Stimulated activated CD4-positive, alpha-beta T cell treated with anti-CD3 and anti-CD28 coated beads, Interleukin-12 subunit alpha, Interleukin-12 subunit beta, amount 100 ng/mL, for 4 hours (primary cell): Measurements from ENCODE around the gene CADM2.

Source experiments
- DNase-seq: peaks from one replicate; pipeline ENCODE4 v3.0.0-alpha.2; 2020

The CADM2 gene

DNA sequence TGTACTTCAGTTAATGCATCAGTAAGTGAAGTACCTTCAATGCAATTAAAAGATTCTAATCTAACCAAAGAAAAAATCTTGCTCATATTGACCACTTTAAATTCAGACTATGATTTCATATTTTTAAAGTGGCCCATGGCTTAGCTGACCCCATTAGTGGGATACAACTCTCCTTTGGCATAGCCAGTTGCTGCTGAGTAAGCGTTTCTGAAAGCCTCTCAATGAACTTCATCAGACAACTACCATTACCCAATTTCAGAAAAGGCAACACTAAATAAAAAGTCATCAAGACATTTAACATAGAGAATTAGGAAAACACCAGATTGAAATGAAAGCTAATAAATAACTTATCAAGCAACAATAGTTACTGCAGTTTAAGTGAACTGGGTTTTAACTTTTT is 27.0 kb downstream of the CADM2 start:
- DNase-seq, result no peak

DNA sequence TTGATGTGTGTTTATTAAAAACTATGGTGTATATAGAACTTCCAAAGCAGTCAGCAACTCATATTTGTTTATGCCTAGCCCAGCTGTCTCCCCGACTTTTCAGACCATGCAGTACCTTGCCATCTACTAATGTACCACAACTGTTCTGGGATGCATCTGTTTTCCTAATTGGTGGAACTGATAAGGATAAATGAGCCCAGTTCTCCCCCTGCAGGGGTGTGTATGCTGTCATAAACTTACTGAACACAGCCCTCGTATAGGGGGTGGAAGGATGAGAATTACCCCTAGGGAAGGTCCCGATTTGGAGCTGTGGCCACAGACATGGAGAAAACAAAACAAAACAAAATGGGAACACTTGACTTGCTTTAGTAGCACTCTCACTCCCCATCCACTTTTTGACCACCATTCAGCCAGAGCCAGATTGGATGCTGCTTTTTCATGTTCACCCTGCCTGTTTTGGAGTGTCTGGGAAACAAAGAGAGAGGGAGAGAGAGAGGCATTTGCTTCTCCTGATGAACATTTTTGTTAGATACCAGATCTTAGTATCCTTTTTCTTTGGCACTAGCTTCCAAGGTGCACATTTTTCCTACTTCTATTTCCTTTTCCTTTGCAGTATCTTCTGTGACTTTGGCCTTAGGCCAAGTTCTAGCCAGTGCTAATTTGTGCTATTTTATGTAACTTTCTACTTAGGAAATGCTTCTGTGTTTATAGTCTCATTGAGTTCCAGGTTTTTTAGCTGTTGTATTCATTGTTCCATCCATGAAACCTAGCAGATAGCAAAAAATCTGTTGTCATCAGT is 29.1 kb downstream of the CADM2 start:
- no peak for DNase-seq

DNA sequence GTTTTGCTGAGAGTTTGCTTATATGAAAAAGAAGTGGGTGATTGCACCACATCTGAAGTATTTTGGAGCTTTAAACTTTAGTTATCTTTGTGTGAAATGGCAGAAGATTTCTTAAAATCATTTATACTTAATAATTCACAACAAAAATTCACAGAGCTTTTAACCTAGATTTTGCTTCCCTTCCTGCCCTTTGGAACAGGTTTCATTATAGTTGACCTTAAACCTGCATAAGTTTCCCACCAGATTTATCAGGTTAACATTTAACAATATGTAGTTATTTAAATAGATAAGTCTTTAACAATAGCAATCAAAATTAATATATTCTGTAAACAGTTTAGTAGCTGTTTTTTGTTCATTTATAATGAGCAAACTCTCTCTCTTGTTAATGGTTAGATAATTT is 30.3 kb downstream of the CADM2 start:
- DNase-seq, result no peak

DNA sequence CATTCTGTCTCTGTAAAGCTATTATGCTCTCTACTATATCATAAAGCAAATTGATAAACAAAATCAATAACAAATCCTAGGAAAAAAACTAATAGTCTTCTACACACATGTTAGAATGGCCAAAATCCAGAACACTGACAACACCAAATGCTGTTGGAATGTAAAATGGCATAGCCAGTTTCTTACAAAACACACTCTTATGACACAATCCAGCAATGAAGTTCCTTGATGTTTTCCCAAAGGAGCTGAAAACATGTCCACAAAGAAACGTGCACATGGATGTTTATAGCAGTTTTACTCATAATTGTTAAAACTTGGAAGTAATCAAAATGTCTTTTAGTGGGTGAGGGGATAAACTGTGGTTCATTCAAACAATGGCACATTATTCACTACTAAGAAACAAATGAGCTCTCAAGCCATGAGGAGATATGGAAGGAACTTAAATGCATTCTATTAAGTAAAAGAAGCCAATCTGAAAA is 32.7 kb downstream of the CADM2 start:
- DNase-seq, result no peak

DNA sequence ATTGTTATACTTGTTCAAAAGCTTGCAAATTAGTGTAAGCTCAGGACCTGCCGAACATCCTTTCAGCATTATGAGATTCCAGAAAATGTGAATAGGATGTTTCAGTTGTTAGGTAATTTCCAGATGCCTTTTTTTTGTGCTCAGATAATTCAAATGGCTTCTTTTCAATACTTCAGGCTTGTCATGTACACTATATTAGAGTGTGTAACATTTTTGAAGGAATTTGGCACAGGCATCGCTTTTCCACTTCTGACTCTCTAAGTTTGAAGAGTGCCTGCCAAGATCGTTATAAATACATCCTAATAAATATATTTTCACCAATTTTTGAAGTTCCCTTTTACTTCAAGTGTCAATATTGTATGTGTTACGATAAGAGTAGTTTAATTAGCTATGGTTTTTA is 35.2 kb downstream of the CADM2 start:
- no peak for DNase-seq

DNA sequence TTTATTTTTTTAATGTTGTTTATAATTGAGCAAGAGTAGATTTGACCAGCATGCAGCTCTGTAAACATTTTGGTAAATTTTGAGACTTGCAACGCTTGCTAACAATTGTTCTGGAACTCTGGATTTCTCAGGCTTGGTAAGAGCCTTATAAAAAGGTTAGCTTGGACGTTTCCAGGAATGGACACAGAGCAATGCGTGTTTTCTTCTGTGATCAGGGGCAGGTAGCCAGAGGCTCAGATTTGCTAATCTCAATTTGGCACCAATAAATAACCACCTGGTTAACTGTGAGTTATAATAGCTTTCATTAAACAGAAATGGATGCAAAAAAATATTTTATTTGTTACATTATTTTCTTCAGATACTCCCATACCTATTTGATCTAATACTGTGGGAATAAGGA is 39.8 kb downstream of the CADM2 start:
- DNase-seq, result no peak

DNA sequence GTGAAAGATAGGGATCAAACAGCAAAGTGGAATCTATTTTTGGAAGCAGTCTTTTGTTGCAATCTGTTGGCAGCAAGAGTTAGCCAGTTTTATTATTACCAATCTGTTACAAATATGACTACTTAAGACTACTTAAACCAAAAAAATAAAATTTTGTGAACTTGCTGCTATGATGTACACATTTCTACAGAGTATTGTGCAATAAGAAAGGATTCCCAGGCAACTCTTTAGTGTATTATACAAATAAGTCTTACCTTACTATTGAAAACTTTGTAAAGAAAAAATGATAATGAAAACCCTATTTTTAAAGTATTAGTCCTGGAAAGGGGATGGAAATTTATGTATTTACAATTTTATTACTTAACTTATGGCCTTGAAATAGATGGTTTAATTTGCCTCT is 44.7 kb downstream of the CADM2 start:
- no peak for DNase-seq

DNA sequence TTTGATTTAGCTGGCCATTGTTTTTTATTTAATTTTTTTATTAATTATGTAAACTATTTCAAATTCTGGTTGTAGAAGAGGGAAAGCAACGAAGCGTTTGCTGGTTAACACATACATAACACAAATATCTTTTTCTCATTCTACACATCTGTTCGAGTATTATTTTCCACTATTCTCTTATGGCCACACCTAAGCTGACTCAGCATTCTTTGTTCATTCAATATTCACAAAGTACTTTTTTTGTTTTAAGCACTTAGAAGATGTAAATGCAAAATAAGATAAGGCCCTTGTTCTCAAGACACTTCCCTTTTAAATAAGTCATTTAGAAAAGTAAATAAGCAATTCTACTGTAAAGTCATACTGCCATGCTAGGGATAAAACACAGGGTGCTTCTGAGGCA is 45.4 kb downstream of the CADM2 start:
- no peak for DNase-seq

DNA sequence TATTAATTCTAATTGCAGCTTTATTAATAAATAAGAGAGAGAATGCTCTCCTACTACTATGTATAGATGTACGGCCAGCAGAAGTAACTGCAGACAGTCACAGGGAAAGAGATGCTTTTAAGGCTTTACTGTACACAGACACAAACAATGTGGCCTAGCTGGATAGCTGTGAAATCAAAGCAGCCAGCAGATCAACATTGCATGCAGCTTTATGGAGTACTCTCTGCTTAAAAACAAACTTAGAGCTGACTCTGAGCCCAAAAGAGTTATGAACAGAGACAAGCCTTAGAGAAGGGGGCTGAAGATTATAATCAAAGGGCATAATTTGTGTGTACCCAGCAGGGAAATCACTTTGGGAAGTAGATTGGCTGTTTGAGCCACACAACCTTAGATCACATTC is 47.2 kb downstream of the CADM2 start:
- no peak for DNase-seq

DNA sequence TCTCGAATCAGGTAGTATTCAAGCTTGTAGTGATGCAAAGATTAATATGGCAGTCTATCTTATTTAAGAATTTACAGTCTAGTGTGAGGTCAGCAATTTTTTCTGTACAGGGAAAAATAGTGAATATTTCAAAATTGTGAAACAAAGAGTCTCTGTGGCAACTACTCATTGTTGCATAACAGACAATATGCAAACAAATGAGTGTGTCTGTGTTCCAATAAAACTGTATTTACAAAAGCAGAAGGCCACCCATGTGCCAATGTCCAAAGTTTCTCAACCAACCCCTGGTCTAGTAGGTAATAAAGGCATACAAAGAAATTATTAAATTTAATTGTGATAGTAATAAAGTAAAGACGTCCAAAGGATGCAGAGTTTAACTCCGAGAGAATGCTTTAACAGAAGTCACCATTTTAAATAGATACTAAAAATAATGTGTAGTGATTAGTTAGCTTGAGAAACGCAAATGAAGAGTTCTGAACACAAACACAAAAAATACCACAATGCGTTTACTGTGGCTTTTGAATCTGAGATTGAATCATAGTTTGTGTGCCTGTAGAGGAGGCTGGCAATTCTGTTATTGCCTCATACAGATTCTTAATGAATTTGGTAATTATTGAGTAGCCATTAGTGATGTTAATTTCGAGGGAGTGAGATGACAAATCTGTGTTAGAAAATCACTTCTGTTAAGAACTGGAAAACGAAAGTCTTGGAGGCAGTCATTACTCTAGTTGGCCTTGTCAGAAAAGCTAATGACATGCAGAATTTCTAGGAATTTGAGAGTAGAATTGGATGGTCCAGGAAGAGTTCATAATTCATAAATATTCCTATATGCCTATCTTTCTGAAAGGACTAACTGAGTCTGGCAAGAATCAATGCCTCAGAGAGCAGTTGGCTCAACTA is 48.7 kb downstream of the CADM2 start:
- no peak for DNase-seq

DNA sequence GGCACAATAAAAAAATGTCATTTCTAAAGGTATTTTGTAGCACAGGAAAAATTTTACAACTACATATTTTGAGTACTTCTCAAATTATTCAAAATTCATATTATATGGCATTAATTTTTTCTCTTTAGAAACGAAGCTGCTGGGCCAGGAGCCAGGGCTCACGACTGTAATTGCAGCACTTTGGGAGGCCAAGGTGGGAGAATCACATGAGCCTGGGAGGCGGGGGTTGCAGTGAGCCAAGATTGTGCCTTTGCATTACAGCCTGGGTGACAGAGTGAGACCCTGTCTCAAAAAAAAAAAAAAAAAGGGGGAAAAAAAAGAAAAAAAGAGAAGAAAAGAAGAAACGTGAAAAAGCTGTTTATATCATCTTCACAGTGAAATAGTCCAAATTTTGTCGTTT is 62.0 kb downstream of the CADM2 start:
- no peak for DNase-seq

DNA sequence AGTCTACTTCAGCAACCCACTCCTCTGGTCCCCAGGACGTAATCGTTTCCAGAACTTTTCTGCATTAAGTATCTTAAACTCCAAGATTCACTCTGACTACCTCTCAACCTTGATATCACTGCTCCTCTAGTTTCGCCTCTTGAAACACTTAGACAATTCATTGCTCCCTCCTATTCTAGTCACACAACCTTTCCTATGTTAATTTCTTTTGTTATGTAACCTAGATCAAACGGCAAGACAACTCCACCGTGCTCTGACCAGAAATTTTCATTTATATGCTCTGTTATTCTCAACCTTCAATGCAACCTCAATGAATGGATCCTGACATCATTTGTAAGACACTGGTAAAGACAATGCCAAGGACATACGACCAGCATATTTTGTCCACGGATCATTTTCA is 71.3 kb downstream of the CADM2 start:
- DNase-seq, result no peak

DNA sequence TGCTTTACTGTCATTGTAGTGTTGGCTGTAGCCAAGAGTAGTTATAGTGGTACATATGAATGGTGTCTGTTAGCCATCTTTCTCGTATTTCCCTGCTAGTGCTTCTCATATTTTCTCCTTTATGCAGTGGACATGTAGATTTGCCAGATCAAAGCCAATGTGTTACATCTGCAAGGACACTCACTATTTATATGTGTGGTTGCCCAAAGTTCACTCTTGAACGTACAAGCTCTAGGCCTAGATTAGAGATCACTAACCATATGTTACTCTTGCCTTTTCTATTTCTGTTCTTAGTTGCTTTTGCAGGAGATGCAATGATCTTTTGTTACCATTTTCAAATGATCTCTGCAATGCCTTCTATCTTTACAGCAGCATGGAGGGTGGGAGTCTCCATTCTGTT is 78.4 kb downstream of the CADM2 start:
- DNase-seq, result no peak

DNA sequence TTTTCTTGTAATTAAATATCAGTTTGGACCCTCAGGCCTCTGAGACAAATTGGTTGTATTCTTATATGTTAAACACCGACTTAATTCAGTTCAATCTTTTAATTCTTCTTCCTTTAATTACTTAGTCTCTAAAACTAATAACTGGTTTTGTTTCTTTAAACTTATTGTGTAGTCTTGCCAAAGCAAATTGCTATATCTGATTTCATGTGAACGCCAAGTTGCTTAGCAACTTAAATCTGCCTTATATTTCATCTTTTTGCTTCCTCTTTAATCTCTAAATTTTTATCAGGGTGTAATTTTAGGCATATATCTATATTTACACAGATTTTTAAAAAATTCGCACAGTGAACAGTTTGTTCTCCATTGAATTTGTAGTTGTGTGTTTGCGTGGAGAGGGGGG is 82.2 kb downstream of the CADM2 start:
- no peak for DNase-seq

DNA sequence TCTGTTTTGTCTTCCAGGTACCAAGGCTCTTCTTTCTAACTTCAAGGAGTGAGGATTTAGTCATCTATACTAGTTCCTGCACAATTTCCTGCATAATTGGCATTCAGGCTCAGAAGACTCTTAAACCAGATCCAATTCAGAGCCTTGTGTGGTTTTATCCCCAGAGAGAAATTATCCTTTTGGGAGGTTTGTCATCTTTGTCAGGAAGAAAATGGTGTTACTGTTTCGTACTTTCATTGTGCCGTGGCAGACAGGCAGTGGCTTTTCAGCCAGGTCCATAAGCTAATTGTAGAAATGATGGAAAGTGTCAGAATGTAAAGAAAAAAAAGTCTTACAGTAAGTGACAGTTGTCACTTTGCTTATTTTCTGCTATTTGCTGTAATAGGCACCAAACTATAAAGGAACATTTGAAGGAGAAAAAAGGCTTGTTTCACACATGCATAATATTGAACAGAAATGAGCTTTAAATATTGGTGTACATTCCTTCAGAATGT is 82.8 kb downstream of the CADM2 start:
- DNase-seq, result no peak

DNA sequence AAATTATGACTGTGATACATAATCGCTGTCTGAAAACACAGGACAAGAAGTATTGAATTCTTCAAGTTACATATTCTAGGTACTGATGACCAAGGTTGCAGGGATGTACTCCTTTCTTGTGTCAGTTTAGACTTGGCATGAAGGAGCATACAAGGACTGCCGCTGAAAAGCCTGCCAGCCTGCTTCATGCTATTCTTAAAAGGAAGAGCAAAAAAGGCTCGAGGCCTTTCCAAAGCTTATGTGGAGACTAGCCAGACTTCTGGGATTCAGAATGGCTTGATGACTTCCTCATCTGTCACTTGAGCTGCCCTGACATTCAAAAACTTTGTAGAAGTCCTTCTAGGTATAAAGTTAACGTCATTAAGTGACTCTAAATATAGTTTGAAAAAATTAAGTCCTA is 92.0 kb downstream of the CADM2 start:
- no peak for DNase-seq

DNA sequence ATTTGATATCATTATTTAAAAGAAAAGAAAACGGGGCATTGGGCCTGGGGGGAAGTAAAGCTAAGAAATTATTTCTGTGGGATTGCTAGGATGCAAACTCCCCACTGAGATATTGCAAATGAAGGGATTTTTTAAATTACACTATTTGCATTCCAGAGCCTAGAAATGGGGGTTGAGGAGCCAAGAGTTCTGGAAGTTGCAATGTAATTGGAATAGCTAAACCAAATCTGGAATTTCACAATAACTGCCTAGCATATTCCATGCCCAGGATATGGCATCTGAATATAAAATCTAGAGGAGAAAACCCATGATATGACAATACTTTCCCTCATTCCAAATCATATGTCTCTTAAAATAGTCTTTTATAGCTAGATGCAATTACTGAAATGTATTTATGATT is 93.0 kb downstream of the CADM2 start:
- no peak for DNase-seq

DNA sequence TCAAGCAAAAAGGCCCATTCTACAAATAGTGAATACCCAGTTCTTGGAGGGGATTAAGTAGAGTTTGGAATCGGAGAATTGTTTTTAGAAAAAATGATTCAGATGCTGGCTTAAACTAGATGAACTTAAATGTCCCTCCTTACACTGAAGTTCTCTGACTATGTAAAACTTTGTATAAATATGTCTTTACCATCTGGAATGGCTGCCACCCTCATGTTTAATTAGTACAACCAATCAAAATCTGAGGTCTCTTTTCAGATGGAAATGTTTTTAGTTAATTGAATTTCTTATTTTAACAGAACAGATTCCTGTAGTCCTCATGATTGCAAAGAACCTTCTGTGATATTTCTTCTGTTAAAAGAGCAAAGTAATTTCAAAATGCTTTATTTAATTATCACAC is 94.8 kb downstream of the CADM2 start:
- DNase-seq, result no peak

DNA sequence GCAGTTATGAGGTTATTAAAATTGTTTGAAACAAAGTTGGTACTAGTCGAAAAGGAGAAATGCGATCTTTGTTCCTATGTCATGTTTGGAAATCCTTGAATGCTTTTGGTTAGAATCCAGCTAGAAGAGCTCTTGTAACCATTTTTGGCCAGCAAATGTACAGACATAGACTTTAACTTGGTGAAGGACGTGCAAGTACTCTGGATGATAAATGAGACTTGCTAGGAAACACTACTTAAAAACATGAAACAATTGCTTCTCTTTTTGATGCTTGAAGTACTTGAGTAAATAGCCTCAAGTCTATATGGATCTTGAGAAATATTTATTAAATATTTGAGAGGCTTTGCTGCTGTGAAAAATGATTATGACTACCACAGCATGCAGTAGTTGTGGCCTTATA is 95.8 kb downstream of the CADM2 start:
- DNase-seq, result no peak

DNA sequence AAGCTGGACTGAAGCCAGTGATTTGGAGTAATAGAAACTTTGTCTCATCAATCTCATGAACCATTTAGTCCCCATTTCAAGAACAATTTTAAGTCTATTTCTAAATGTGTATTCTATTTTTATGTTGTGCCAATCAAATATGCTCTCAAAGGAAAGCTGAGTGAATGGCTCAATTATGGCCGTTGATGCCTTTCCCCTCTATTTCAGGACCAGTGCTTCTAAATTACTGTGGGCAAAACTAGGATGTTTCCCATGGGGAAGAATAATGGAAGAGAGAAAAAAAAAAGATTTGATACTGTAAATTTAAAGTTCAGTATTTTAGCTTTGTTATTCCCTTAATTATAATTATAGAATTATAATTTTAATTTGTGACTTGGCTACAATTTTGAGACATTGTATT is 110.1 kb downstream of the CADM2 start:
- no peak for DNase-seq

DNA sequence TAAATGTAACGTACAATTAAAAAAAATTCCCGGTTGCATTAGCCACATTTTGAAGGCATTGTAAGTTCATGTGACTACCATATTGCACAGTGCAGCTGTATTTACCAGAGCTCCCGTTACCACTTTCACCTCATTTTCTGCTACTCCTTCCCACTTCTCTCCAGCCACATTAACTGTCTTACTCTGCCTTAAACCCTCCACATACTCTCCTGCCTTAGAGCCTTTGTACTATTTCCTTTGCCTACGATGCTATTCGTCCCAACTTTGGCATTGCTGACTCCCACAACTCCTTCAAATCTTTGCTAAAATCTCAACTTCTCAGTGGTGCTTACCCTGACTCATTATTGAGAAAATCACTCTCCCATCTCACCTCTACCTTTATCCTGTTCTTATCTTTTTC is 115.2 kb downstream of the CADM2 start:
- no peak for DNase-seq

DNA sequence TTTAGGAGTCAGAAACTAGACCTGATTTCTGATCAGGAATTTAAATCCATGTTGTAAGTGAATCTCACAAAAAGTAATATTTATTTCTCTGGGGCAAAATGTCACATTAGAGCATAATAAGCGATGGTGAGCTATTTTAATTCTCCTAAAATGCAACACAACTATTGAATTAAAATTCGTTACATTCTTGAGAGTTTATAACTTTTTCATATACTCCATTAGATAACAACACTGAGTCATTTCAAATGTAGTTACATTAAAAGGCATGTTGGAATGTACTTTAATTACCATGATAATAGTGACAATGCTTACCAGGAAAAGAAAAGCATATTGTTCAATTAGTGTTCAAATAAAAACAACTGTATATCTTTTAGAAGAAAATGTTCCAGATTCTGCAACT is 116.9 kb downstream of the CADM2 start:
- no peak for DNase-seq

DNA sequence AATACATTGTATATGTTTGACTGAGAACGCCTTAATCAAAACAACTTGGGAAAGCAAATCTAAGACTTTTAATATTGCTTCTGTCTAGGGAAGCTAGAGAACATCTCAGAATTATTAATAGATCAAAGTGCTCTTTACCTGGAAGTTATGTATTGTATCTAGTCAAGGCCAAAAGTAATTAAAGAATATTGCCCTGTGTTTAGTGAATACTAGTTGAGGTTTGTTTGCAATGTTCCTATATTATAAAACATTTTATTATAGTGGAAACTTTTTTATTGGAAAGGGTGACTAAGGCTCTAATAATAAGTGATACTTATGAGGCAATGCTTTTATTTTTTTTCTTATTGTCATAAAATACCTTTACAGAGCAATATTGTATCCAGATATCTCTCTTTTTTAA is 118.2 kb downstream of the CADM2 start:
- no peak for DNase-seq
